K562 (cell line): ENCODE measurements around the gene WIPF2. TPM values are rescaled to one million over a fixed set of nuclear protein-coding genes. Genes with fewer than 3 reads are reported as not detected.

Experiments used
- BACH1 ChIP-seq: fragments of 200-800 bp; sonication (Bioruptor generic); IDR thresholded peaks from 2 replicates; pipeline ENCODE4 v1.6.1; 2016; ENCODE audit warnings: missing genetic modification characterization, missing compliant biosample characterization
- CC2D1A ChIP-seq: fragments of 450-650 bp; IDR thresholded peaks from 2 replicates; pipeline ENCODE4 v1.6.1; 2017; ENCODE audit warnings: mild to moderate bottlenecking
- ELF2 ChIP-seq: fragments of 250-450 bp; sonication (Bioruptor Pico); IDR thresholded peaks from 2 replicates; pipeline ENCODE4 v1.5.0; 2021; ENCODE audit warnings: mild to moderate bottlenecking
- EP400 ChIP-seq: fragments of 450-650 bp; IDR thresholded peaks from 2 replicates; pipeline ENCODE4 v1.6.1; 2017; ENCODE audit warnings: antibody characterized with exemption, mild to moderate bottlenecking, moderate library complexity
- ETS1 ChIP-seq: conservative IDR thresholded peaks from 2 replicates; pipeline ENCODE4 v1.6.1; 2011; ENCODE audit warnings: low read depth, mild to moderate bottlenecking, low read length; ENCODE audit not compliant: control insufficient read depth
- MLLT1 ChIP-seq, 2 experiments: fragments of 450-650 bp; IDR thresholded peaks; 2 replicates each; pipeline ENCODE4 v1.6.1; 2016
- PHF8 ChIP-seq: fragments of 200-600 bp; sonication (generic); IDR thresholded peaks from 2 replicates; pipeline ENCODE4 v1.6.1; 2012; ENCODE audit warnings: mixed run types, mild to moderate bottlenecking, inconsistent platforms, low read length, moderate library complexity, borderline replicate concordance
- POLR2AphosphoS5 ChIP-seq: IDR thresholded peaks from 2 replicates; pipeline ENCODE4 v1.6.1; 2011; ENCODE audit warnings: mild to moderate bottlenecking, low read depth, low read length, moderate library complexity; ENCODE audit not compliant: control insufficient read depth, insufficient read depth
- PRMT5 ChIP-seq: sonication (generic); formaldehyde crosslinking; IDR thresholded peaks from 2 replicates; pipeline ENCODE4 v1.5.0; 2020; ENCODE audit warnings: missing genetic modification reagents
- RBM22 ChIP-seq: fragments of 200-400 bp; formaldehyde crosslinking; IDR thresholded peaks from 2 replicates; pipeline ENCODE4 v1.6.1; 2018; ENCODE audit warnings: low read length, low read depth; ENCODE audit not compliant: poor library complexity, severe bottlenecking
- RFX7 ChIP-seq: fragments of 250-450 bp; sonication (Bioruptor Pico); IDR thresholded peaks from 2 replicates; pipeline ENCODE4 v1.5.1; 2021; ENCODE audit warnings: mild to moderate bottlenecking
- SFPQ ChIP-seq: fragments of 200-400 bp; formaldehyde crosslinking; IDR thresholded peaks from 2 replicates; pipeline ENCODE4 v1.6.1; 2017; ENCODE audit warnings: mild to moderate bottlenecking, low read depth, low read length, moderate library complexity
- SIX5 ChIP-seq, 2 experiments: IDR thresholded peaks; 2 replicates each; pipeline ENCODE4 v1.6.1; 2011; ENCODE audit warnings: low read length in 2 of 2, borderline replicate concordance in 1 of 2, low read depth in 1 of 2, mild to moderate bottlenecking in 1 of 2, moderate library complexity in 1 of 2; ENCODE audit not compliant: insufficient read depth in 1 of 2
- THAP12 ChIP-seq: fragments of 250-450 bp; sonication (Bioruptor Pico); IDR thresholded peaks from 2 replicates; pipeline ENCODE4 v1.9.0; 2021; ENCODE audit warnings: mild to moderate bottlenecking, inconsistent platforms
- TRIM25 ChIP-seq: fragments of 450-650 bp; IDR thresholded peaks from 2 replicates; pipeline ENCODE4 v1.7.0; 2016; ENCODE audit warnings: borderline replicate concordance
- TRIM28 ChIP-seq: fragments of 450-650 bp; IDR thresholded peaks from 2 replicates; pipeline ENCODE4 v1.6.1; 2017
- YBX1 ChIP-seq: fragments of 450-650 bp; IDR thresholded peaks from 2 replicates; pipeline ENCODE4 v1.7.1; 2016; ENCODE audit warnings: mild to moderate bottlenecking
- polyA plus RNA-seq, 8 experiments: library from polyadenylated mRNA; depleted of rRNA in 4 of 8; stranded (reverse) in 5 of 8; unstranded in 3 of 8; fragments of >200 nt; fragmentation: Nextera tagmentation in 2 of 8; fragmentation: Illumina TruSeq in 1 of 8; extraction: Ambion mirVana in 2 of 8; extraction: Trizol in 1 of 8; gene quantifications; 2 replicates each; pipeline versions ENCODE4 v1.2.1 to v1.2.3, GENCODE V29; 2011 to 2014; ENCODE audit warnings: inconsistent platforms in 1 of 8, missing spikeins in 1 of 8
- total RNA-seq, 7 experiments: library from RNA; depleted of rRNA in 6 of 7; stranded (reverse); fragments of >200 nt in 6 of 7; fragmentation: Illumina TruSeq in 2 of 7; extraction: Trizol in 2 of 7; gene quantifications; 2 replicates each; pipeline versions ENCODE4 v1.2.1 to v1.2.3, GENCODE V29; 2011 to 2021; ENCODE audit warnings: low replicate concordance in 1 of 7

WIPF2 gene
- total and polyA plus RNA-seq, 9 of the 15 experiments (the other 6 are each of a cell fraction or from before 2014, with no cell fraction given), result 3.6 to 15.0 (median 5.3) TPM

- TF ChIP-seq ETS1 (peak; percentile 92), EP400 (peak; percentile 94), YBX1 (no peak), SFPQ (no peak), POLR2AphosphoS5 (peak; percentile 97), TRIM28 (no peak), BACH1 (no peak), RBM22 (peak; percentile 88), RFX7 (CRISPR knock-in tag) (no peak), CC2D1A (peak; percentile 53), ELF2 (CRISPR knock-in tag) (peak; percentile 48; the same call in 1 of the 2 replicates), SIX5 (IDR thresholded peaks at IDR 0.05; ENCODE audit: borderline replicate concordance in 1 of 2, insufficient read depth in 1 of 2, low read depth in 1 of 2, low read length in 2 of 2) (peak; percentile 64 to 76; a peak in 3 of 4 replicates), TRIM25 (peak; percentile 28; the same call in 1 of the 2 replicates), PRMT5 (CRISPR knock-in tag) (no peak), MLLT1 (IDR thresholded peaks at IDR 0.05) (peak; percentile 73 to 89; a peak in 3 of 4 replicates), THAP12 (peak; percentile 58; the same call in 1 of the 2 replicates), PHF8 (peak; percentile 84; the same call in 1 of the 2 replicates)
Measured at GRCh38 chr17:40287494-40288369, 68.6 kb downstream of the WIPF2 start, which contains the start of gene CDC6 (continued).
